ENCODE results near the gene ANXA2. TPM values are rescaled to one million over a fixed set of nuclear protein-coding genes. Genes with fewer than 3 reads are reported as not detected.

ANXA2 gene
- polyA plus RNA-seq, 1 donor (not counting 4 experiments of a cell fraction or from before 2014, with no cell fraction given) = 11,017 TPM

- peaks cover 62% of the 10 kb centered on the region for H4K20me1 ChIP-seq (ENCODE audit: control insufficient read depth, extremely low read depth, insufficient read depth, low read length)
- no peak overlapping the region for H3K4me3 ChIP-seq (ENCODE audit: control insufficient read depth in 2 of 3, extremely low read depth in 1 of 3, insufficient read depth in 2 of 3, low read depth in 1 of 3, low read length in 3 of 3)
- H3K4me2 ChIP-seq (ENCODE audit: control insufficient read depth, extremely low read depth, insufficient read depth, low read depth, low read length) = no peak overlapping the region
- H3K79me2 ChIP-seq (ENCODE audit: control insufficient read depth, insufficient read depth, low read length) = peaks cover 27% of the 10 kb centered on the region
- H3K9ac ChIP-seq (ENCODE audit: control insufficient read depth, extremely low read depth, insufficient read depth, low read length) = no peak overlapping the region
- H3K27me3 ChIP-seq (ENCODE audit: control insufficient read depth, extremely low read depth, insufficient read depth, low read length) = no peaks in the 10 kb centered on the region
- DNase-seq (ENCODE audit: low read depth, low spot score) = no peak
- peak; percentile 23 for FAIRE-seq
- peak overlapping the region; percentile 93 for H3K27ac ChIP-seq (ENCODE audit: control insufficient read depth, insufficient read depth, low read length)
- H3K4me1 ChIP-seq (ENCODE audit: control insufficient read depth, extremely low read depth, insufficient read depth, low read length) = peaks cover 14% of the 10 kb centered on the region
- TF ChIP-seq CTCF (optimal IDR thresholded peaks at IDR 0.05 in 1 of 3, IDR thresholded peaks at IDR 0.05 in 1 of 3, conservative IDR thresholded peaks at IDR 0.05 in 1 of 3; ENCODE audit: extremely low read depth in 1 of 3, insufficient read depth in 2 of 3, low read length in 3 of 3) (no peak), EZH2 (IDR thresholded peaks at IDR 0.05; ENCODE audit: low read length) (no peak)
- no peaks in the 10 kb centered on the region for H3K9me1 ChIP-seq (ENCODE audit: control insufficient read depth, extremely low read depth, insufficient read depth, low read length)
- no peaks in the 10 kb centered on the region for H3K9me3 ChIP-seq (ENCODE audit: control insufficient read depth, low read depth, low read length)
- dilution Hi-C loops (cut with MboI; ENCODE audit: extremely low pct_ligation_motif_present, low sequenced_read_pairs) = no loop called here
- peaks cover 33 to 53% of the 10 kb centered on the region in 2 experiments for H3K36me3 ChIP-seq (ENCODE audit: control insufficient read depth in 2 of 2, extremely low read depth in 1 of 2, insufficient read depth in 2 of 2, low read length in 2 of 2)
- no peak overlapping the region for H2AFZ ChIP-seq (ENCODE audit: control insufficient read depth, low read length)
Measured at GRCh38 chr15:60363903-60364611, 33.7 kb downstream of the ANXA2 start.

DNA sequence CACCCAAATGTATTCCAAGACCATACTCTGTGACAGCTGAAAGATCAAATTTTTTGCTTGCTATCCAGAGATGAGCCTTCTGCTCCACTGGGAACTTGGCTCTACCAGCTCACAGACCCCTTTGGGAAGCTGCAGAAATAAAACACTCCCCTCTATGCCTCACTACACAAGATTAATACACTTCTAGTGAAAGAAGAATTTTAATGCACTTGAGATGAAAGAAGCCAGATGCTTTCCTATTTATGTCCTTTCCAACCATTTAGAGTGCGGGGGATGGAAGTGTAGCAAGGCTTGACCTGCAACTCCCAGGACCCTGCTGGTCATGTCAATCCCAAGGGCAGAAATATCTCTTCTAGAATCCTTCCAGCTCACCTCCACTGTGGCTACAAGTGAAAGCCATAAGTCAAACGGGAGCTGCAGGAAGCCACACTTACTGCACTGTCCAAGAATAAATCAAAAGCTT is 34.7 kb downstream of the ANXA2 start:
- no peak for FAIRE-seq
- TF ChIP-seq CTCF (optimal IDR thresholded peaks at IDR 0.05 in 1 of 3, IDR thresholded peaks at IDR 0.05 in 1 of 3, conservative IDR thresholded peaks at IDR 0.05 in 1 of 3; ENCODE audit: extremely low read depth in 1 of 3, insufficient read depth in 2 of 3, low read length in 3 of 3) (no peak), EZH2 (IDR thresholded peaks at IDR 0.05; ENCODE audit: low read length) (no peak)
- no peaks in the 10 kb centered on the region for H3K9me3 ChIP-seq (ENCODE audit: control insufficient read depth, low read depth, low read length)
- peaks cover 60% of the 10 kb centered on the region for H4K20me1 ChIP-seq (ENCODE audit: control insufficient read depth, extremely low read depth, insufficient read depth, low read length)
- peaks cover 26% of the 10 kb centered on the region for H3K79me2 ChIP-seq (ENCODE audit: control insufficient read depth, insufficient read depth, low read length)
- no peak overlapping the region for H2AFZ ChIP-seq (ENCODE audit: control insufficient read depth, low read length)
- H3K9me1 ChIP-seq (ENCODE audit: control insufficient read depth, extremely low read depth, insufficient read depth, low read length) = no peaks in the 10 kb centered on the region
- no peak overlapping the region for H3K4me3 ChIP-seq (ENCODE audit: control insufficient read depth in 2 of 3, extremely low read depth in 1 of 3, insufficient read depth in 2 of 3, low read depth in 1 of 3, low read length in 3 of 3)
- H3K4me2 ChIP-seq (ENCODE audit: control insufficient read depth, extremely low read depth, insufficient read depth, low read depth, low read length) = no peak overlapping the region
- no peak for DNase-seq (ENCODE audit: low read depth, low spot score)
- dilution Hi-C loops (cut with MboI; ENCODE audit: extremely low pct_ligation_motif_present, low sequenced_read_pairs) = no loop called here
- H3K9ac ChIP-seq (ENCODE audit: control insufficient read depth, extremely low read depth, insufficient read depth, low read length) = peak overlapping the region; percentile 30
- H3K4me1 ChIP-seq (ENCODE audit: control insufficient read depth, extremely low read depth, insufficient read depth, low read length) = peaks cover 14% of the 10 kb centered on the region
- peak overlapping the region; percentile 93 for H3K27ac ChIP-seq (ENCODE audit: control insufficient read depth, insufficient read depth, low read length)
- no peaks in the 10 kb centered on the region for H3K27me3 ChIP-seq (ENCODE audit: control insufficient read depth, extremely low read depth, insufficient read depth, low read length)
- H3K36me3 ChIP-seq (ENCODE audit: control insufficient read depth in 2 of 2, extremely low read depth in 1 of 2, insufficient read depth in 2 of 2, low read length in 2 of 2) = peaks cover 39 to 59% of the 10 kb centered on the region in 2 experiments
